ENCODE measurements around the gene DCC.

DCC gene

GRCh38 chr18:52700816-52701215, 360.8 kb downstream of the DCC start:
- no peak overlapping the region for H3K4me3 ChIP-seq (ENCODE audit: control insufficient read depth, low read depth, low read length)
- no peak for TF ChIP-seq CTCF (IDR thresholded peaks at IDR 0.05; ENCODE audit: control insufficient read depth, insufficient read depth, low read depth, low read length, missing control alignments)
- no peak for DNase-seq (ENCODE audit: low read depth)

- H3K4me3 ChIP-seq (ENCODE audit: control insufficient read depth, low read depth, low read length) = no peak overlapping the region
- DNase-seq (ENCODE audit: low read depth) = no peak
- TF ChIP-seq CTCF (IDR thresholded peaks at IDR 0.05; ENCODE audit: control insufficient read depth, insufficient read depth, low read depth, low read length, missing control alignments) = no peak
Observed at GRCh38 chr18:52701219-52701935, 361.4 kb downstream of the DCC start.

GRCh38 chr18:52715421-52715820, 375.4 kb downstream of the DCC start:
- H3K4me3 ChIP-seq (ENCODE audit: control insufficient read depth, low read depth, low read length) = no peak overlapping the region
- DNase-seq (ENCODE audit: low read depth) = no peak
- no peak for TF ChIP-seq CTCF (IDR thresholded peaks at IDR 0.05; ENCODE audit: control insufficient read depth, insufficient read depth, low read depth, low read length, missing control alignments)

GRCh38 chr18:52715991-52716390, 376.0 kb downstream of the DCC start:
- H3K4me3 ChIP-seq (ENCODE audit: control insufficient read depth, low read depth, low read length) = no peak overlapping the region
- no peak for TF ChIP-seq CTCF (IDR thresholded peaks at IDR 0.05; ENCODE audit: control insufficient read depth, insufficient read depth, low read depth, low read length, missing control alignments)
- DNase-seq (ENCODE audit: low read depth) = no peak

GRCh38 chr18:52716973-52717372, 377.0 kb downstream of the DCC start:
- TF ChIP-seq CTCF (IDR thresholded peaks at IDR 0.05; ENCODE audit: control insufficient read depth, insufficient read depth, low read depth, low read length, missing control alignments) = no peak
- no peak overlapping the region for H3K4me3 ChIP-seq (ENCODE audit: control insufficient read depth, low read depth, low read length)
- DNase-seq (ENCODE audit: low read depth) = no peak

GRCh38 chr18:52722904-52723303, 382.9 kb downstream of the DCC start:
- TF ChIP-seq CTCF (IDR thresholded peaks at IDR 0.05; ENCODE audit: control insufficient read depth, insufficient read depth, low read depth, low read length, missing control alignments) = no peak
- DNase-seq (ENCODE audit: low read depth) = no peak
- no peak overlapping the region for H3K4me3 ChIP-seq (ENCODE audit: control insufficient read depth, low read depth, low read length)
